Brain microvascular endothelial cell (primary cell): ENCODE data around the gene STARD5.
"Not testable (repeated sequence)": the region's sequence is repeated elsewhere in the genome, so short reads cannot be mapped to it uniquely, and the experiment has no call there.

Experiments used
- DNase-seq: peaks from one replicate; pipeline ENCODE4 v3.0.0-alpha.2; 2020
- H3K27ac ChIP-seq: fragments of 250-450 bp; sonication (Bioruptor Pico); 2 replicates; pipeline ENCODE4 v1.5.1; 2020; ENCODE audit warnings: mild to moderate bottlenecking, moderate library complexity
- H3K27me3 ChIP-seq: fragments of 250-450 bp; sonication (Bioruptor Pico); replicated peaks from 2 replicates; pipeline ENCODE4 v1.5.1; 2020; ENCODE audit warnings: mild to moderate bottlenecking
- H3K36me3 ChIP-seq: fragments of 250-450 bp; sonication (Bioruptor Pico); replicated peaks from 2 replicates; pipeline ENCODE4 v1.5.1; 2020; ENCODE audit warnings: mild to moderate bottlenecking
- H3K4me3 ChIP-seq: 2 replicates; pipeline ENCODE4 v1.5.1; 2011; ENCODE audit warnings: low read depth, mild to moderate bottlenecking, control low read depth, low read length, moderate library complexity
- CTCF ChIP-seq: IDR thresholded peaks from 2 replicates; pipeline ENCODE4 v1.5.1; 2011; ENCODE audit warnings: low read depth, mild to moderate bottlenecking, moderate library complexity, low read length, control low read depth, inconsistent platforms; ENCODE audit errors: missing control alignments
- in situ Hi-C: cut with HindIII; loops from 2 replicates; pipeline ENCODE4 v1.10.0; 2017; ENCODE audit warnings: low sequenced_read_pairs, low pct_ligation_motif_present

STARD5 gene

GRCh38 chr15:81351651-81352050 is 27.7 kb upstream of the STARD5 start:
- no peaks in the 10 kb centered on the region for H3K27me3 ChIP-seq
- TF ChIP-seq CTCF: no peak
- in situ Hi-C loops: no loop called here
- no peak for DNase-seq
- no peak overlapping the region for H3K4me3 ChIP-seq
- no peak overlapping the region for H3K27ac ChIP-seq
- H3K36me3 ChIP-seq: no peaks in the 10 kb centered on the region

- no peak for DNase-seq
- Histone ChIP-seq H3K27me3 (no peaks in the 10 kb centered on the region), H3K36me3 (no peaks in the 10 kb centered on the region), H3K4me3 (no peak overlapping the region), H3K27ac (no peak overlapping the region)
- TF ChIP-seq CTCF: no peak
- in situ Hi-C loops: no loop called here
Observed at GRCh38 chr15:81349271-81349670, 25.3 kb upstream of the STARD5 start.

GRCh38 chr15:81348691-81349090 is 24.8 kb upstream of the STARD5 start:
- H3K27me3 ChIP-seq, DNase-seq, H3K36me3 ChIP-seq, in situ Hi-C loops, H3K27ac ChIP-seq, H3K4me3 ChIP-seq: not testable (repeated sequence)

GRCh38 chr15:81347910-81348309 is 24.0 kb upstream of the STARD5 start:
- in situ Hi-C loops: no loop called here
- no peak overlapping the region for H3K4me3 ChIP-seq
- DNase-seq: no peak
- no peak overlapping the region for H3K27ac ChIP-seq
- H3K36me3 ChIP-seq: no peaks in the 10 kb centered on the region
- TF ChIP-seq CTCF: no peak
- no peaks in the 10 kb centered on the region for H3K27me3 ChIP-seq

GRCh38 chr15:81346611-81347010 is 22.7 kb upstream of the STARD5 start:
- TF ChIP-seq CTCF: no peak
- in situ Hi-C loops: no loop called here
- no peak for DNase-seq
- H3K36me3 ChIP-seq: no peaks in the 10 kb centered on the region
- H3K27ac ChIP-seq: no peak overlapping the region
- H3K27me3 ChIP-seq: no peaks in the 10 kb centered on the region
- no peak overlapping the region for H3K4me3 ChIP-seq

GRCh38 chr15:81343371-81343770 is 19.4 kb upstream of the STARD5 start:
- Histone ChIP-seq H3K4me3 (no peak overlapping the region), H3K36me3 (no peaks in the 10 kb centered on the region), H3K27ac (no peak overlapping the region), H3K27me3 (no peaks in the 10 kb centered on the region)
- DNase-seq: no peak
- TF ChIP-seq CTCF: no peak
- in situ Hi-C loops: no loop called here

- no peak overlapping the region for H3K27ac ChIP-seq
- no peak for DNase-seq
- in situ Hi-C loops: no loop called here
- no peaks in the 10 kb centered on the region for H3K27me3 ChIP-seq
- no peaks in the 10 kb centered on the region for H3K36me3 ChIP-seq
- TF ChIP-seq CTCF: no peak
- H3K4me3 ChIP-seq: no peak overlapping the region
Observed at GRCh38 chr15:81341351-81341750, 17.4 kb upstream of the STARD5 start.
